Stimulated activated CD8-positive, alpha-beta memory T cell treated with anti-CD3 and anti-CD28 coated beads, Interleukin-12 subunit alpha, Interleukin-12 subunit beta, amount 100 ng/mL, for 1 hour (primary cell): ENCODE results near the gene CTAGE15.
"Not testable (repeated sequence)": the region's sequence is repeated elsewhere in the genome, so short reads cannot be mapped to it uniquely, and the experiment has no call there.

Source experiments
- DNase-seq: peaks from one replicate; pipeline ENCODE4 v3.0.0-alpha.2; 2020; ENCODE audit warnings: low read depth

Gene CTAGE15

GRCh38 chr7:143622130-143622529 is 50.5 kb downstream of the CTAGE15 start:
- not testable (repeated sequence) for DNase-seq
